GM12878 (cell line): ENCODE measurements around the gene ATP4B. TPM values are rescaled to one million over a fixed set of nuclear protein-coding genes. Genes with fewer than 3 reads are reported as not detected.

Experiments
- ATAC-seq: fragments of 200-7000 bp; cut with Tn5 transposase; 3 replicates; pipeline ENCODE4 v1.9.1; 2020; ENCODE audit warnings: mild to moderate bottlenecking, moderate library complexity
- BruUV-seq: library from RNA; stranded (reverse); fragments of 400-500 nt; replicated peaks from 2 replicates; lab custom pipeline; 2021; lab: Mats Ljungman, UMichigan
- CTCF ChIA-PET: fragments of 300-600 bp; sonication (Branson Sonifier 250); formaldehyde crosslinking; extraction: SDS; loops from one replicate; lab custom pipeline; 2021; ENCODE audit warnings: inconsistent platforms; lab: Yijun Ruan, JAX
- POLR2A ChIA-PET: fragments of 350-600 bp; formaldehyde crosslinking; extraction: SDS; loops from one replicate; lab custom pipeline; 2021; ENCODE audit warnings: inconsistent platforms; lab: Charles Lee
- RAD21 ChIA-PET: fragments of 300-600 bp; sonication (Branson Sonifier 250); formaldehyde crosslinking; loops from one replicate; lab custom pipeline; 2023; ENCODE audit warnings: antibody characterized with exemption; ENCODE audit not compliant: unreplicated experiment; lab: Charles Lee
- SMC1A ChIA-PET: fragments of 300-600 bp; sonication (Branson Sonifier 250); formaldehyde crosslinking; loops from one replicate; lab custom pipeline; 2023; ENCODE audit not compliant: unreplicated experiment, uncharacterized antibody; lab: Charles Lee
- DNase-seq: peaks from one replicate; pipeline ENCODE4 v3.0.0-alpha.2; 2011; ENCODE audit warnings: low read depth, low spot score
- FAIRE-seq: peaks from 3 replicates; lab custom pipeline; 2011; peaks lifted over from hg19 to GRCh38; lab: Jason Lieb, UNC
- H2AFZ ChIP-seq: 2 replicates; pipeline ENCODE4 v1.6.0; 2011; ENCODE audit warnings: low read depth, low read length, control low read depth; ENCODE audit not compliant: control insufficient read depth
- H3K27ac ChIP-seq: 2 replicates; pipeline ENCODE4 v1.5.1; 2011; ENCODE audit warnings: control low read depth; ENCODE audit not compliant: control insufficient read depth, insufficient read depth
- H3K27me3 ChIP-seq, 2 experiments: replicated peaks in 1 of 2; 2 replicates each; pipeline versions ENCODE4 v1.6.0 to v1.6.1; 2011; ENCODE audit warnings: low read length in 1 of 2; ENCODE audit not compliant: control insufficient read depth in 2 of 2, insufficient read depth in 2 of 2
- H3K36me3 ChIP-seq, 2 experiments: 2 replicates each; pipeline ENCODE4 v1.5.1; 2011; ENCODE audit warnings: low read length in 1 of 2; ENCODE audit not compliant: control insufficient read depth in 2 of 2, insufficient read depth in 2 of 2
- H3K4me1 ChIP-seq: 2 replicates; pipeline ENCODE4 v1.6.1; 2011; ENCODE audit warnings: mild to moderate bottlenecking, low read length, moderate library complexity, mixed read lengths; ENCODE audit not compliant: control insufficient read depth, insufficient read depth
- H3K4me2 ChIP-seq: 2 replicates; pipeline ENCODE4 v1.6.0; 2011; ENCODE audit warnings: control low read depth; ENCODE audit not compliant: control insufficient read depth, insufficient read depth
- H3K4me3 ChIP-seq: fragments of 200-600 bp; sonication (generic); 2 replicates; pipeline ENCODE4 v1.5.1; 2016
- H3K79me2 ChIP-seq: 2 replicates; pipeline ENCODE4 v1.6.0; 2011; ENCODE audit warnings: low read length; ENCODE audit not compliant: control insufficient read depth, insufficient read depth
- H3K9ac ChIP-seq: 2 replicates; pipeline ENCODE4 v1.8.0; 2011; ENCODE audit warnings: low read length, control low read depth, mixed read lengths; ENCODE audit not compliant: control insufficient read depth, insufficient read depth
- H3K9me3 ChIP-seq: replicated peaks from 3 replicates; pipeline ENCODE4 v1.5.1; 2011; ENCODE audit warnings: mild to moderate bottlenecking, low read length; ENCODE audit not compliant: control insufficient read depth, insufficient read depth
- H4K20me1 ChIP-seq: 2 replicates; pipeline ENCODE4 v1.6.0; 2011; ENCODE audit not compliant: control insufficient read depth, insufficient read depth
- ATF7 ChIP-seq: fragments of 450-650 bp; IDR thresholded peaks from 2 replicates; pipeline ENCODE4 v1.6.1; 2016; ENCODE audit warnings: low read depth, mild to moderate bottlenecking
- CHD4 ChIP-seq: fragments of 200-600 bp; sonication (generic); IDR thresholded peaks from 2 replicates; pipeline ENCODE4 v1.6.1; 2016; ENCODE audit warnings: mild to moderate bottlenecking
- DPF2 ChIP-seq: fragments of 450-650 bp; IDR thresholded peaks from 2 replicates; pipeline ENCODE4 v1.6.1; 2017; ENCODE audit warnings: mild to moderate bottlenecking
- E2F8 ChIP-seq: fragments of 450-650 bp; IDR thresholded peaks from 2 replicates; pipeline ENCODE4 v1.6.1; 2018; ENCODE audit warnings: mild to moderate bottlenecking, low read depth, moderate library complexity; ENCODE audit not compliant: partially characterized antibody
- MEF2B ChIP-seq: fragments of 450-650 bp; IDR thresholded peaks from 2 replicates; pipeline ENCODE4 v1.6.1; 2018; ENCODE audit warnings: mild to moderate bottlenecking, moderate library complexity; ENCODE audit not compliant: partially characterized antibody, poor library complexity, severe bottlenecking
- RELB ChIP-seq: fragments of 450-650 bp; IDR thresholded peaks from 2 replicates; pipeline ENCODE4 v1.6.1; 2017; ENCODE audit warnings: low read depth, mild to moderate bottlenecking, moderate library complexity
- RFX5 ChIP-seq: IDR thresholded peaks from 2 replicates; pipeline ENCODE4 v1.6.1; 2011; ENCODE audit warnings: low read depth, low read length, improper control_type of control experiment
- SPI1 ChIP-seq: IDR thresholded peaks from 2 replicates; pipeline ENCODE4 v1.6.1; 2011; ENCODE audit warnings: low read depth, mild to moderate bottlenecking, low read length, moderate library complexity, borderline replicate concordance; ENCODE audit not compliant: insufficient read depth
- WGBS: methylation state at CpG from one replicate; pipeline ENCODE4 v1.1.6; 2016; ENCODE audit warnings: low lambda C conversion rate; ENCODE audit not compliant: insufficient replicate concordance, insufficient coverage; ENCODE audit errors: missing lambda C conversion rate; 5-methylcytosine and 5-hydroxymethylcytosine counted together
- in situ Hi-C: fragments of 300-500 bp; cut with MboI; formaldehyde crosslinking; loops from 9 replicates; pipeline ENCODE4 v1.14.3; 2018; ENCODE audit warnings: mixed read lengths
- intact Hi-C: fragments of 100-400 bp; cut with micrococcal nuclease; formaldehyde crosslinking; loops from one replicate; pipeline ENCODE4 v1.14.2; 2022; ENCODE audit not compliant: unreplicated experiment
- polyA plus RNA-seq, 11 experiments: library from polyadenylated mRNA; depleted of rRNA in 4 of 11; unstranded in 6 of 11; stranded (reverse) in 5 of 11; fragments of >200 nt; fragmentation: Nextera tagmentation in 4 of 11; fragmentation: Illumina TruSeq in 1 of 11; extraction: Ambion mirVana in 4 of 11; extraction: Trizol in 1 of 11; gene quantifications; 1 replicate in 1 of 11; 2 replicates in 10 of 11; pipeline versions ENCODE4 v1.2.1 to v1.2.3, GENCODE V29; 2011 to 2016; ENCODE audit warnings: inconsistent platforms in 2 of 11, missing spikeins in 2 of 11, low read depth in 1 of 11
- total RNA-seq, 4 experiments: library from RNA; depleted of rRNA in 3 of 4; stranded (reverse); fragments of >200 nt in 3 of 4; fragmentation: Illumina TruSeq in 1 of 4; extraction: Trizol in 1 of 4; gene quantifications; 2 replicates each; pipeline versions ENCODE4 v1.2.1 to v1.2.3, GENCODE V29; 2013 to 2021

The ATP4B gene
- total and polyA plus RNA-seq, 10 of the 15 experiments (the other 5 are each of a cell fraction or from before 2014, with no cell fraction given) = 0.05 to 0.33 (median 0.20) TPM; not detected in 4

GRCh38 chr13:113616281-113616906, 41.6 kb downstream of the ATP4B start:
- no peak for ATAC-seq

More at GRCh38 chr13:113616281-113616906, 41.6 kb downstream of the ATP4B start:
- Histone ChIP-seq H3K27me3 (no peaks in the 10 kb centered on the region), H3K27ac (no peak overlapping the region)
- CTCF ChIA-PET = no interaction called here
- TF ChIP-seq CHD4 (no peak), RELB (no peak), DPF2 (no peak), MEF2B (no peak), RFX5 (no peak), E2F8 (no peak), ATF7 (no peak), SPI1 (no peak)
- TF ChIP-seq, all 136 proteins: peak for 0
- ChIA-PET POLR2A (no interaction called here), RAD21 (no interaction called here), SMC1A (no interaction called here)
- H3K9ac ChIP-seq = no peak overlapping the region
- peaks cover 3% of the 10 kb centered on the region; the same call in 1 of the 2 replicates for H4K20me1 ChIP-seq
- intact Hi-C loops (no loop called here), in situ Hi-C loops (no loop called here)
- peaks cover 19% of the 10 kb centered on the region for H3K79me2 ChIP-seq
- no peak for FAIRE-seq
- no peak overlapping the region for H2AFZ ChIP-seq
- DNase-seq = no peak
- H3K9me3 ChIP-seq = no peaks in the 10 kb centered on the region
- WGBS = 94% methylated on average over 20 of the region's 20 CpGs
- no TSS peak for BruUV-seq
- no peak overlapping the region for H3K4me2 ChIP-seq
- H3K36me3 ChIP-seq = peaks cover 14 to 23% of the 10 kb centered on the region in 2 experiments; a peak in 3 of 4 replicates
- H3K4me1 ChIP-seq = no peaks in the 10 kb centered on the region
- no peak overlapping the region for H3K4me3 ChIP-seq
